Effector memory CD4-positive, alpha-beta T cell (primary cell): ENCODE results near the gene MIX23.

Source experiments
- DNase-seq, 3 donors: peaks; one replicate each; pipeline ENCODE4 v3.0.0-alpha.2; 2020
- H3K27ac ChIP-seq: 2 replicates; pipeline ENCODE4 v1.7.0; 2013; ENCODE audit warnings: mild to moderate bottlenecking, low read length, moderate library complexity; ENCODE audit not compliant: insufficient read depth, poor library complexity, severe bottlenecking
- H3K27me3 ChIP-seq: replicated peaks from 2 replicates; pipeline ENCODE4 v1.7.0; 2013; ENCODE audit warnings: mild to moderate bottlenecking, low read length; ENCODE audit not compliant: insufficient read depth, control insufficient read depth, poor library complexity, severe bottlenecking
- H3K36me3 ChIP-seq: 2 replicates; pipeline ENCODE4 v1.7.0; 2013; ENCODE audit warnings: mild to moderate bottlenecking, low read length, moderate library complexity; ENCODE audit not compliant: control insufficient read depth, insufficient read depth
- H3K4me1 ChIP-seq: 2 replicates; pipeline ENCODE4 v1.7.0; 2013; ENCODE audit warnings: low read length, mild to moderate bottlenecking; ENCODE audit not compliant: control insufficient read depth, insufficient read depth, poor library complexity, severe bottlenecking
- H3K4me3 ChIP-seq: 2 replicates; pipeline ENCODE4 v1.7.0; 2013; ENCODE audit warnings: low read length, low read depth, mild to moderate bottlenecking; ENCODE audit not compliant: insufficient read depth, poor library complexity, severe bottlenecking
- H3K9me3 ChIP-seq: 2 replicates; pipeline ENCODE4 v1.7.0; 2013; ENCODE audit warnings: mild to moderate bottlenecking, low read length, moderate library complexity; ENCODE audit not compliant: control insufficient read depth

MIX23 gene

GRCh38 chr3:122410639-122411038 is 27.6 kb upstream of the MIX23 start:
- peaks cover 39% of the 10 kb centered on the region for H3K36me3 ChIP-seq
- H3K27me3 ChIP-seq, result no peaks in the 10 kb centered on the region

GRCh38 chr3:122410111-122410510 is 27.1 kb upstream of the MIX23 start:
- H3K4me3 ChIP-seq, result no peak overlapping the region
- no peaks in the 10 kb centered on the region for H3K27me3 ChIP-seq
- H3K4me1 ChIP-seq, result peaks cover 4% of the 10 kb centered on the region
- H3K36me3 ChIP-seq, result peaks cover 44% of the 10 kb centered on the region
- H3K27ac ChIP-seq, result no peak overlapping the region
- H3K9me3 ChIP-seq, result no peaks in the 10 kb centered on the region
- DNase-seq, result no peak

More at GRCh38 chr3:122410639-122411038, 27.6 kb upstream of the MIX23 start:
- Histone ChIP-seq H3K4me1 (peaks cover 8% of the 10 kb centered on the region), H3K4me3 (no peak overlapping the region), H3K9me3 (no peaks in the 10 kb centered on the region), H3K27ac (no peak overlapping the region)
- no peak for DNase-seq

GRCh38 chr3:122409446-122409845 is 26.4 kb upstream of the MIX23 start:
- H3K27ac ChIP-seq, result no peak overlapping the region
- no peaks in the 10 kb centered on the region for H3K4me1 ChIP-seq
- DNase-seq, result no peak
- peaks cover 50% of the 10 kb centered on the region for H3K36me3 ChIP-seq
- H3K9me3 ChIP-seq, result no peaks in the 10 kb centered on the region
- H3K4me3 ChIP-seq, result no peak overlapping the region
- H3K27me3 ChIP-seq, result no peaks in the 10 kb centered on the region

GRCh38 chr3:122407946-122408345 is 24.9 kb upstream of the MIX23 start:
- no peak for DNase-seq
- H3K4me3 ChIP-seq, result no peak overlapping the region
- H3K36me3 ChIP-seq, result peaks cover 59% of the 10 kb centered on the region
- H3K9me3 ChIP-seq, result no peaks in the 10 kb centered on the region
- H3K27me3 ChIP-seq, result no peaks in the 10 kb centered on the region
- no peaks in the 10 kb centered on the region for H3K4me1 ChIP-seq
- H3K27ac ChIP-seq, result no peak overlapping the region

- no peak overlapping the region for H3K27ac ChIP-seq
- no peaks in the 10 kb centered on the region for H3K27me3 ChIP-seq
- H3K4me1 ChIP-seq, result no peaks in the 10 kb centered on the region
- H3K36me3 ChIP-seq, result peaks cover 59% of the 10 kb centered on the region
- H3K9me3 ChIP-seq, result no peaks in the 10 kb centered on the region
- H3K4me3 ChIP-seq, result no peak overlapping the region
- DNase-seq, result no peak
Measured at GRCh38 chr3:122406198-122406597, 23.2 kb upstream of the MIX23 start.

- no peaks in the 10 kb centered on the region for H3K27me3 ChIP-seq
- no peak overlapping the region for H3K4me3 ChIP-seq
- H3K4me1 ChIP-seq, result no peaks in the 10 kb centered on the region
- H3K9me3 ChIP-seq, result no peaks in the 10 kb centered on the region
- DNase-seq, result no peak
- H3K27ac ChIP-seq, result no peak overlapping the region
- H3K36me3 ChIP-seq, result peaks cover 59% of the 10 kb centered on the region
Measured at GRCh38 chr3:122405015-122405414, 22.0 kb upstream of the MIX23 start.

- Histone ChIP-seq H3K27ac (no peak overlapping the region), H3K27me3 (no peaks in the 10 kb centered on the region), H3K4me1 (no peaks in the 10 kb centered on the region), H3K36me3 (peaks cover 49% of the 10 kb centered on the region), H3K4me3 (no peak overlapping the region), H3K9me3 (no peaks in the 10 kb centered on the region)
- DNase-seq, result no peak
Measured at GRCh38 chr3:122403489-122403888, 20.5 kb upstream of the MIX23 start.

GRCh38 chr3:122398920-122399319 is 15.9 kb upstream of the MIX23 start:
- Histone ChIP-seq H3K4me1 (no peaks in the 10 kb centered on the region), H3K27me3 (no peaks in the 10 kb centered on the region), H3K36me3 (peaks cover 7% of the 10 kb centered on the region), H3K4me3 (no peak overlapping the region), H3K9me3 (no peaks in the 10 kb centered on the region), H3K27ac (no peak overlapping the region)
- no peak for DNase-seq

GRCh38 chr3:122397201-122397600 is 14.2 kb upstream of the MIX23 start:
- DNase-seq, result no peak
- Histone ChIP-seq H3K4me3 (no peak overlapping the region), H3K36me3 (no peaks in the 10 kb centered on the region), H3K27ac (no peak overlapping the region), H3K9me3 (no peaks in the 10 kb centered on the region), H3K27me3 (no peaks in the 10 kb centered on the region), H3K4me1 (no peaks in the 10 kb centered on the region)

- Histone ChIP-seq H3K4me3 (no peak overlapping the region), H3K36me3 (no peaks in the 10 kb centered on the region), H3K9me3 (no peaks in the 10 kb centered on the region), H3K4me1 (no peaks in the 10 kb centered on the region), H3K27ac (no peak overlapping the region), H3K27me3 (no peaks in the 10 kb centered on the region)
- DNase-seq, result no peak
Measured at GRCh38 chr3:122396511-122396910, 13.5 kb upstream of the MIX23 start.

GRCh38 chr3:122395582-122395981 is 12.6 kb upstream of the MIX23 start:
- H3K36me3 ChIP-seq, result no peaks in the 10 kb centered on the region
- DNase-seq, result no peak
- H3K4me3 ChIP-seq, result no peak overlapping the region
- no peaks in the 10 kb centered on the region for H3K9me3 ChIP-seq
- no peaks in the 10 kb centered on the region for H3K4me1 ChIP-seq
- H3K27ac ChIP-seq, result no peak overlapping the region
- H3K27me3 ChIP-seq, result no peaks in the 10 kb centered on the region
